HepG2 (cell line): ENCODE data around the gene APOLD1. TPM values are rescaled to one million over a fixed set of nuclear protein-coding genes. Genes with fewer than 3 reads are reported as not detected.

Experiments used
- BORCS8-MEF2B ChIP-seq: sonication (generic); formaldehyde crosslinking; IDR thresholded peaks from 2 replicates; pipeline ENCODE4 v1.8.0; 2022; ENCODE audit warnings: mild to moderate bottlenecking, missing genetic modification reagents
- CC2D1A ChIP-seq: sonication (generic); formaldehyde crosslinking; IDR thresholded peaks from 2 replicates; pipeline ENCODE4 v1.8.1; 2023; ENCODE audit warnings: mild to moderate bottlenecking, missing genetic modification reagents
- IKZF4 ChIP-seq: sonication (generic); formaldehyde crosslinking; IDR thresholded peaks from 2 replicates; pipeline ENCODE4 v1.5.1; 2020; ENCODE audit warnings: borderline replicate concordance, mild to moderate bottlenecking, low read depth, missing genetic modification reagents; ENCODE audit errors: not compliant biosample characterization
- KDM4B ChIP-seq: sonication (generic); formaldehyde crosslinking; IDR thresholded peaks from 2 replicates; pipeline ENCODE4 v1.4.0; 2020; ENCODE audit warnings: missing genetic modification reagents
- LCORL ChIP-seq, 2 experiments: fragments of 450-650 bp in 1 of 2; sonication (generic) in 1 of 2; formaldehyde crosslinking in 1 of 2; IDR thresholded peaks; 2 replicates each; pipeline versions ENCODE4 v1.5.0 to v1.6.1; 2017 to 2020; ENCODE audit warnings: antibody characterized with exemption in 1 of 2, missing genetic modification reagents in 1 of 2
- MAF1 ChIP-seq: sonication (generic); formaldehyde crosslinking; IDR thresholded peaks from 2 replicates; pipeline ENCODE4 v1.5.0; 2020; ENCODE audit warnings: missing genetic modification reagents, borderline replicate concordance
- MAZ ChIP-seq, 2 experiments: sonication (generic) in 1 of 2; formaldehyde crosslinking in 1 of 2; IDR thresholded peaks; 2 replicates each; pipeline versions ENCODE4 v1.5.0 to v1.6.1; 2012 to 2020; ENCODE audit warnings: low read depth in 2 of 2, mild to moderate bottlenecking in 2 of 2, borderline replicate concordance in 1 of 2, improper control_type of control experiment in 1 of 2, low read length in 1 of 2, missing genetic modification reagents in 1 of 2, moderate library complexity in 1 of 2
- ONECUT2 ChIP-seq: sonication (generic); formaldehyde crosslinking; IDR thresholded peaks from 2 replicates; pipeline ENCODE4 v1.4.0; 2020; ENCODE audit warnings: missing genetic modification reagents
- PCBP1 ChIP-seq: fragments of 200-400 bp; formaldehyde crosslinking; IDR thresholded peaks from 2 replicates; pipeline ENCODE4 v1.6.1; 2017; ENCODE audit warnings: mild to moderate bottlenecking, low read depth, low read length, borderline replicate concordance
- PHF8 ChIP-seq: sonication (generic); formaldehyde crosslinking; IDR thresholded peaks from 2 replicates; pipeline ENCODE4 v1.5.0; 2020; ENCODE audit warnings: missing genetic modification reagents
- SMAD3 ChIP-seq: sonication (generic); formaldehyde crosslinking; IDR thresholded peaks from 2 replicates; pipeline ENCODE4 v1.4.0; 2020; ENCODE audit warnings: missing genetic modification reagents
- SPEN ChIP-seq: sonication (generic); formaldehyde crosslinking; IDR thresholded peaks from 2 replicates; pipeline ENCODE4 v1.5.1; 2020; ENCODE audit warnings: low read depth, mild to moderate bottlenecking, missing genetic modification reagents
- TFDP1 ChIP-seq: IDR thresholded peaks from 2 replicates; pipeline ENCODE4 v1.6.1; 2016; ENCODE audit warnings: missing compliant biosample characterization, missing genetic modification reagents, borderline replicate concordance
- ZNF367 ChIP-seq: sonication (generic); formaldehyde crosslinking; IDR thresholded peaks from 2 replicates; pipeline ENCODE4 v1.4.0; 2020; ENCODE audit warnings: missing genetic modification reagents, borderline replicate concordance
- ZNF775 ChIP-seq: sonication (generic); formaldehyde crosslinking; IDR thresholded peaks from 2 replicates; pipeline ENCODE4 v1.4.0; 2020; ENCODE audit warnings: missing genetic modification reagents, mild to moderate bottlenecking, moderate library complexity, borderline replicate concordance
- polyA plus RNA-seq, 8 experiments: library from polyadenylated mRNA; depleted of rRNA in 3 of 8; stranded (reverse) in 7 of 8; unstranded in 1 of 8; fragments of >200 nt; fragmentation: Illumina TruSeq in 4 of 8; extraction: Trizol in 4 of 8; gene quantifications; 2 replicates each; pipeline versions ENCODE4 v1.2.1 to v1.2.3, GENCODE V29; 2011 to 2016; ENCODE audit warnings: low read depth in 4 of 8, missing spikeins in 1 of 8, mixed read lengths in 1 of 8; ENCODE audit not compliant: insufficient read depth in 1 of 8
- total RNA-seq, 5 experiments: library from RNA; depleted of rRNA; stranded (reverse); fragments of >200 nt; fragmentation: Illumina TruSeq; extraction: Trizol; gene quantifications; 2 replicates each; pipeline ENCODE4 v1.2.3, GENCODE V29; 2016; ENCODE audit warnings: low read depth in 1 of 5
- TF ChIP-seq, protein P1 (sequence below), 2 experiments: sonication (generic) in 1 of 2; formaldehyde crosslinking in 1 of 2; IDR thresholded peaks; 2 replicates each; pipeline versions ENCODE4 v1.4.0 to v1.6.1; 2016 to 2020; ENCODE audit warnings: borderline replicate concordance in 1 of 2, low read depth in 1 of 2, mild to moderate bottlenecking in 1 of 2, missing genetic modification reagents in 1 of 2
- TF ChIP-seq, protein P2 (sequence below): sonication (generic); formaldehyde crosslinking; IDR thresholded peaks from 2 replicates; pipeline ENCODE4 v1.4.0; 2020; ENCODE audit warnings: missing genetic modification reagents
- TF ChIP-seq, protein P3 (sequence below): sonication (generic); formaldehyde crosslinking; IDR thresholded peaks from 2 replicates; pipeline ENCODE4 v1.5.1; 2020; ENCODE audit warnings: mild to moderate bottlenecking, missing genetic modification reagents, borderline replicate concordance
- TF ChIP-seq, protein P4 (sequence below): sonication (generic); formaldehyde crosslinking; IDR thresholded peaks from 2 replicates; pipeline ENCODE4 v1.8.1; 2023; ENCODE audit warnings: missing genetic modification reagents, mild to moderate bottlenecking, borderline replicate concordance

The APOLD1 gene
- total and polyA plus RNA-seq, 2 of the 13 experiments (the other 11 are each of a cell fraction or from before 2014, with no cell fraction given): 0.20 to 0.84 TPM

GRCh38 chr12:12786706-12787601 lies 1.5 kb downstream of the APOLD1 start (continued):
- TF ChIP-seq, protein P1, sequence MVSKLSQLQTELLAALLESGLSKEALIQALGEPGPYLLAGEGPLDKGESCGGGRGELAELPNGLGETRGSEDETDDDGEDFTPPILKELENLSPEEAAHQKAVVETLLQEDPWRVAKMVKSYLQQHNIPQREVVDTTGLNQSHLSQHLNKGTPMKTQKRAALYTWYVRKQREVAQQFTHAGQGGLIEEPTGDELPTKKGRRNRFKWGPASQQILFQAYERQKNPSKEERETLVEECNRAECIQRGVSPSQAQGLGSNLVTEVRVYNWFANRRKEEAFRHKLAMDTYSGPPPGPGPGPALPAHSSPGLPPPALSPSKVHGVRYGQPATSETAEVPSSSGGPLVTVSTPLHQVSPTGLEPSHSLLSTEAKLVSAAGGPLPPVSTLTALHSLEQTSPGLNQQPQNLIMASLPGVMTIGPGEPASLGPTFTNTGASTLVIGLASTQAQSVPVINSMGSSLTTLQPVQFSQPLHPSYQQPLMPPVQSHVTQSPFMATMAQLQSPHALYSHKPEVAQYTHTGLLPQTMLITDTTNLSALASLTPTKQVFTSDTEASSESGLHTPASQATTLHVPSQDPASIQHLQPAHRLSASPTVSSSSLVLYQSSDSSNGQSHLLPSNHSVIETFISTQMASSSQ (IDR thresholded peaks at IDR 0.05; ENCODE audit: low read depth): no peak
- TF ChIP-seq, protein P1 (CRISPR knock-in tag; IDR thresholded peaks at IDR 0.05; ENCODE audit: borderline replicate concordance): peak; percentile 56; the same call in 1 of the 2 replicates
- TF ChIP-seq IKZF4 (peak; percentile 74), PHF8 (CRISPR knock-in tag) (peak; percentile 64), TFDP1 (peak; percentile 85), MAZ (IDR thresholded peaks at IDR 0.05; ENCODE audit: borderline replicate concordance, low read depth, low read length) (no peak), MAZ (CRISPR knock-in tag; IDR thresholded peaks at IDR 0.05; ENCODE audit: low read depth) (peak; percentile 79), KDM4B (CRISPR knock-in tag) (no peak), ZNF775 (CRISPR knock-in tag) (no peak), ONECUT2 (CRISPR knock-in tag) (no peak), LCORL (IDR thresholded peaks at IDR 0.05) (no peak), LCORL (CRISPR knock-in tag; IDR thresholded peaks at IDR 0.05) (no peak), PCBP1 (no peak), SPEN (CRISPR knock-in tag) (peak; percentile 62), ZNF367 (CRISPR knock-in tag) (peak; percentile 20; the same call in 1 of the 2 replicates), CC2D1A (CRISPR knock-in tag) (no peak), MAF1 (peak; percentile 71; the same call in 1 of the 2 replicates), SMAD3 (no peak), BORCS8-MEF2B (CRISPR knock-in tag) (peak; percentile 85)
- TF ChIP-seq, protein P2, sequence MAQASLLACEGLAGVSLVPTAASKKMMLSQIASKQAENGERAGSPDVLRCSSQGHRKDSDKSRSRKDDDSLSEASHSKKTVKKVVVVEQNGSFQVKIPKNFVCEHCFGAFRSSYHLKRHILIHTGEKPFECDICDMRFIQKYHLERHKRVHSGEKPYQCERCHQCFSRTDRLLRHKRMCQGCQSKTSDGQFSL: 0 out of 2 replicates have a peak, but pooled peaks have one; percentile 35
- TF ChIP-seq, protein P3, sequence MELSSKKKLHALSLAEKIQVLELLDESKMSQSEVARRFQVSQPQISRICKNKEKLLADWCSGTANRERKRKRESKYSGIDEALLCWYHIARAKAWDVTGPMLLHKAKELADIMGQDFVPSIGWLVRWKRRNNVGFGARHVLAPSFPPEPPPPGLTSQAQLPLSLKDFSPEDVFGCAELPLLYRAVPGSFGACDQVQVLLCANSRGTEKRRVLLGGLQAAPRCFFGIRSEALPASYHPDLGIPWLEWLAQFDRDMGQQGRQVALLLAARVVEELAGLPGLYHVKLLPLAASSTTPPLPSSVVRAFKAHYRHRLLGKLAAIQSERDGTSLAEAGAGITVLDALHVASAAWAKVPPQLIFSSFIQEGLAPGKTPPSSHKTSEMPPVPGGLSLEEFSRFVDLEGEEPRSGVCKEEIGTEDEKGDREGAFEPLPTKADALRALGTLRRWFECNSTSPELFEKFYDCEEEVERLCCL (CRISPR knock-in tag): no peak
- TF ChIP-seq, protein P4, sequence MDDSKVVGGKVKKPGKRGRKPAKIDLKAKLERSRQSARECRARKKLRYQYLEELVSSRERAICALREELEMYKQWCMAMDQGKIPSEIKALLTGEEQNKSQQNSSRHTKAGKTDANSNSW: peak; percentile 80; the same call in 1 of the 2 replicates
